Activated naive CD8-positive, alpha-beta T cell (primary cell): Measurements from ENCODE around the gene IFNL4.
"Not testable (repeated sequence)": the region's sequence is repeated elsewhere in the genome, so short reads cannot be mapped to it uniquely, and the experiment has no call there.

Experiments
- H3K27ac Mint-ChIP-seq: one replicate; pipeline ENCODE4 v1.8.0; 2021; ENCODE audit warnings: mixed read lengths
- H3K27me3 Mint-ChIP-seq: one replicate; pipeline ENCODE4 v1.8.0; 2021; ENCODE audit warnings: mixed read lengths
- H3K36me3 Mint-ChIP-seq: one replicate; pipeline ENCODE4 v1.8.0; 2021; ENCODE audit warnings: mixed read lengths
- H3K4me1 Mint-ChIP-seq: one replicate; pipeline ENCODE4 v1.8.0; 2021; ENCODE audit warnings: low read depth, mixed read lengths
- H3K4me3 Mint-ChIP-seq: one replicate; pipeline ENCODE4 v1.8.0; 2021; ENCODE audit warnings: mild to moderate bottlenecking, mixed read lengths
- H3K9me3 Mint-ChIP-seq: one replicate; pipeline ENCODE4 v1.8.0; 2021; ENCODE audit warnings: low read depth, mixed read lengths

The IFNL4 gene

DNA sequence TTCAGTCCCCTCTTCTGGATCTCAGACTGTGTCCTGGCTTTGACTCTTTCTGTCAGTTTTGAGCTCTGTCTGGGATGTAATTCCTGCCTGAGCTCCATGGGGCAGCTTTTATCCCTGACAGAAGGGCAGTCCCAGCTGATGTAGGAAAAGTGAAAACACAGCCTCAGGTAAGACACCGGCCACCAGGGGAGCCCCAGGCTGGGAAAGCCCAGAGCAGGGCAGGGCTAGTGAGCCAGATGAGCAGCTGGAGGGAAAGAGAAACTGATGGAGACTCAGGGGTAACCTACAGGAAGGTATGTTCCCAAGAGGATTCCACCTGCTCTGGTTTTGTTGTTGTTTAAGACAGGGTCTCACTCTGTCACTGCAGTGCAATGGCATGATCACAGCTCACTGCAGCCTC, 3.5 kb downstream of the IFNL4 start:
- H3K9me3 Mint-ChIP-seq, H3K36me3 Mint-ChIP-seq, H3K27ac Mint-ChIP-seq, H3K4me3 Mint-ChIP-seq, H3K27me3 Mint-ChIP-seq, H3K4me1 Mint-ChIP-seq: not testable (repeated sequence)

DNA sequence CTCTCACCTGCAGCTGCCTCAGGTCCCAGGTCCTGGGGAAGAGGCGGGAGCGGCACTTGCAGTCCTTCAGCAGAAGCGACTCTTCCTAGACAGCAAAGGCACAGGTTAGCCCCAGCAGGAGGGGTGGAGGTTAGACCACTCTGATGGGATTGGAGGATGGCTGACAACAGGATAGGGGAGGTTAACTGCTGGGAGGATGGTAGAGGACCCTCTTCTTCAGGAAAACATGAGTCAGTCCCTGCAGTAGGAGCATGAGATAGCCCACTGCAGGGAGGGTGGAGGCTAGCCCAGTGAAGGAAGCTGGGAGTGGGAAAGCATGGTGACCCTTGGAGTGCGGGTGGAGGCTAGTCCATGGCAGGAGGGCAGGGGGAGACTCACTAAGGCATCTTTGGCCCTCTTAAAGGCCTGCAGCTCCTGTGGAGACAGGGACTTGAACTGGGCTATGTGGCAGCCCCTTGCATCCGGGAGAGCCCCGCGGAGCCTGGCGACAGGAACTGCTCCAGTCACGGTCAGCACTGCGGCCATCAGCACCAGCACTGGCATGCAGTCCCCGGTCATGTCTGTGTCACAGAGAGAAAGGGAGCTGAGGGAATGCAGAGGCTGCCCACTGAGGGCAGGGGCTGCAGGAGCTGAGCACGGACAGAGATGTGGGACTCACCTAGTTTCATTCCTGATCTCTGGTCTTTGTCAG, 4.1 kb downstream of the IFNL4 start, which contains the start of gene IFNL3:
TSS of gene IFNL3 (minus strand) at position 597 of the 691 bp plus-strand sequence. CDS start at position 558, 39 bp downstream.
- not testable (repeated sequence) for H3K27ac Mint-ChIP-seq, H3K9me3 Mint-ChIP-seq, H3K4me1 Mint-ChIP-seq, H3K27me3 Mint-ChIP-seq, H3K36me3 Mint-ChIP-seq, H3K4me3 Mint-ChIP-seq

DNA sequence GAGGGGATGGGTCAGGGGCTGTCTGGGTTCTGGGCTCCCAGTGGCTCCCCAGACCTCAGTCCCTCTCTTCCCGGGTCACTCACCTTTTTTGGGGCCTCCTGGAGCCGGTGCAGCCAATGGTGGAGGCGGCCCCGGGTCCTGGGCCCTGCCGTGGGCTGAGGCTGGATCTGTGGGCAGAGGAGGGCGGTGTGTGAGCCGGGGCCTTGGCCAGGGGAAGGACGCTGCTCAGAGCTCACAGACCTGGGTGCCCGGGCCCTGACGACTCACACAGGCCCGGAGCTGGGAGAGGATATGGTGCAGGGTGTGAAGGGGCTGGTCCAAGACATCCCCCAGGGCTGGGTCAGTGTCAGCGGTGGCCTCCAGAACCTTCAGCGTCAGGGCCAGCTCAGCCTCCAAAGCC, 4.9 kb downstream of the IFNL4 start:
- not testable (repeated sequence) for H3K4me1 Mint-ChIP-seq, H3K27ac Mint-ChIP-seq, H3K27me3 Mint-ChIP-seq, H3K4me3 Mint-ChIP-seq, H3K9me3 Mint-ChIP-seq, H3K36me3 Mint-ChIP-seq

DNA sequence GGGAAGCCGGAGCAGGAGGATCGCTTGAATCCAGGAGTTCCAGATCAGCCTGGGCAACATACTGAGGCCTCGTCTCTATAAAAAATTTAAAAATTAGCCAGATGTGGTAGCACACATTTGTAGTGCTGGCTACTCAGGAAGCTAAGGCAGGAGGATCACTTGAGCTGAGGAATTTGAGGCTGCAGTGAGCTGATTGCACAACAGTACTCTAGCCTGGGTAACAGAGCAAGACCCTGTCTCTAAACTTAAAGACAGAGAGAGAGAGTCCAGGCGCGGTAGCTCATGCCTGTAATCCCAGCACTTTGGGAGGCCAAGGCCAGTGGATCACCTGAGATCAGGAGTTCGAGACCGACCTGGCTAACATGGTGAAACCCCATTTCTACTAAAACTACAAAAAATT, 8.2 kb downstream of the IFNL4 start:
- Mint-ChIP-seq H3K9me3 (no peaks in the 10 kb centered on the region), H3K36me3 (no peaks in the 10 kb centered on the region), H3K27ac (no peak overlapping the region), H3K27me3 (no peaks in the 10 kb centered on the region), H3K4me1 (peaks cover 31% of the 10 kb centered on the region), H3K4me3 (no peak overlapping the region)

DNA sequence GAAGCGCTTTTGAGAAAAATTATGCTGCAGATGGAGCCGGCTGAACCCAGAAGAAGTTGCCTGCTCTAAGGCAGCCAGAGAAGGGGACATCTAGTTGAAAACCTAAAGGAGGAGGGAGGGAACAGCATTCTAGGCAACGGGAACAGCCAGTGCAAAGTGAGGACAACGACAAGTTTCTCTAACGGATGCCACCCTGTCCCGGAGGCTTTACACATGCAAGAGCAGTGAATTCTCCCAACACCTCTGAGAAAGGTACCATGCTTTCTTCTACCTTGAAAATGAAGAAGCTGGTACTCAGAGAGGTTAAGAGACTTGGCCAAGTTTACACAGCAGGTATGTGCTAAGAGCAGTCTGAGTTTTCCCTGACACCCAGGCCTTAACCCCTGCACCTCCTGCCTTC, 9.7 kb downstream of the IFNL4 start:
- no peak overlapping the region for H3K27ac Mint-ChIP-seq
- no peaks in the 10 kb centered on the region for H3K36me3 Mint-ChIP-seq
- H3K4me3 Mint-ChIP-seq: no peak overlapping the region
- peaks cover 33% of the 10 kb centered on the region for H3K4me1 Mint-ChIP-seq
- H3K9me3 Mint-ChIP-seq: no peaks in the 10 kb centered on the region
- no peaks in the 10 kb centered on the region for H3K27me3 Mint-ChIP-seq

DNA sequence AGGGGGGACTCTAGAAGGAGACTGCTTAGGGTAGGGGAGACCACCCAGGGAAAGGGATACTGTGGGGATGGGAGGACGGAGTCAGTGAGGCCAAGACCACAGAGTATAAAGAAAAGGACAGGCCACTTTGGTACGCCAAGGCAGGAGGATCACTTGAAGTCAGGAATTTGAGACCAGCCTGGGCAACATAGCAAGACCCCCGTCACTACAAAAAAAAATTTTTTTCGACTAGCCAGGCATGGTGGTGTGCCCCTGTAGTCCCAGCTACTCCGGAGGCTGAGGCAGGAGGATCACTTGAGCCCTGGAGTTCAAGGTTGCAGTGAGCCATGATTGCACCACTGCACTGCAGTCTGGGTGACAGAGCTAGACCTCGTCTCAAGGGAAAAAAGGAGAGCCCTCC, 10.4 kb downstream of the IFNL4 start:
- H3K9me3 Mint-ChIP-seq: no peaks in the 10 kb centered on the region
- no peaks in the 10 kb centered on the region for H3K36me3 Mint-ChIP-seq
- no peaks in the 10 kb centered on the region for H3K27me3 Mint-ChIP-seq
- H3K4me1 Mint-ChIP-seq: peaks cover 33% of the 10 kb centered on the region
- H3K4me3 Mint-ChIP-seq: peak overlapping the region; percentile 74
- peak overlapping the region; percentile 92 for H3K27ac Mint-ChIP-seq

DNA sequence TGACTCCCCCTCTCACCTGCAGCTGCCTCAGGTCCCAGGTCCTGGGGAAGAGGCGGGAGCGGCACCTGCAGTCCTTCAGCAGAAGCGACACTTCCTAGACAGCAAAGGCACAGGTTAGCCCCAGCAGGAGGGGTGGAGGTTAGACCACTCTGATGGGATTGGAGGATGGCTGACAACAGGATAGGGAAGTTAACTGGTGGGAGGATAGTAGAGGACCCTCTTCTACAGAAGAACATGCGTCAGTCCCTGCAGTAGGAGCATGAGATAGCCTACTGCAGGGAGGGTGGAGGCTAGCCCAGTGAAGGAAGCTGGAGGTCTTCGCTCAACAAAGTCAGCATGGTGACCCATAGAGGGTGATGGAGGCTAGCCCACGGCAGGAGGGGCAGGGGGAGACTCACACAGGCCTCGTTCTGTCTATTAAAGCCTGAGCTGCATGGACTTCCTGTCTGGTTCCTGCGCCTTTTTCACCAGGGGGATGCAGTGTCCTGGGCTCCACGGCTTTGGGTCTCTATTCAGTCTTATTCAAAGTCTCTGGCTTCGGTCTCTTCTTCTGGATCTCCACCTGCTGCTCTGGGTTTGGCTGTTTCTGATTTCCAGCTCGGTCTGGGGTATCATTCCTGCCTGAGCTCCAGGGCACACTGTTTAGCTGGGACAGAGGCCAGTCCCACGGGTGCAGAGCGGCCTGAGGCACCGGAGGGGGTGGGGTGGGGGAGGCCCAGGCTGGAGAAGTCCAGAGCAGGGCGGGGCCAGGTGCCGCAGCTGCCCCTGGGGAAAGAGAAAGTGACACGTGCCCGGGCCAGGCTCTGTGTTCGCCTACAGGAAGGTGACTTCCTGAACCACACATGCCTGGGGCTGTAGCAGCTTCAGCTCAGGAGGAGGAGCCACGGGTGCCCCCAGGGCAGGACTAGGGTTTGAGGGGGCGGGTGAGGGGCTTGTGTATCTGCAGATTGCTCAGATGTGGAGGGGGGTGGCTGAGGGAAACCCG, 11.2 kb downstream of the IFNL4 start:
- peak overlapping the region; percentile 92 for H3K27ac Mint-ChIP-seq

DNA sequence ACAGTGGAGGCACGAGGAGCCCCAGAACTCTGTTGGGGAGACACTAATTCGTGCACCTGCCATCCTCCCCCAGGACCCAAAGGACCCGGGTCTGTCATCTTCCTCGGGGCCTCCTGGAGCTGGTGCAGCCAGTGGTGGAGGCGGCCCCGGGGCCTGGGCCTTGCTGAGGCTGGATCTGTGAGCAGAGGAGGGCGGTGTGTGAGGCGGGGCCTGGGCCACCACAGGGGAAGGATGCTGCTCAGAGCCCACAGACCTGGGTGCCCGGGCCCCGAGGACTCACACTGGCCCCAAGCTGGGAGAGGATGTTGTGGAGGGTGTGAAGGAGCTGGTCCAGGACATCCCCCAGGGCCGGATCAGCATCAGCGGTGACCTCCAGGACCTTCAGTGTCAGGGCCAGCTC, 12.1 kb downstream of the IFNL4 start:
- Mint-ChIP-seq H3K27ac (peak overlapping the region; percentile 92), H3K4me1 (peaks cover 33% of the 10 kb centered on the region), H3K36me3 (no peaks in the 10 kb centered on the region), H3K27me3 (no peaks in the 10 kb centered on the region), H3K4me3 (peak overlapping the region; percentile 74), H3K9me3 (no peaks in the 10 kb centered on the region)

More for the DNA sequence above, 11.2 kb downstream of the IFNL4 start:
- Mint-ChIP-seq H3K27me3 (no peaks in the 10 kb centered on the region), H3K36me3 (no peaks in the 10 kb centered on the region), H3K9me3 (no peaks in the 10 kb centered on the region), H3K4me1 (peaks cover 33% of the 10 kb centered on the region), H3K4me3 (peak overlapping the region; percentile 74)

DNA sequence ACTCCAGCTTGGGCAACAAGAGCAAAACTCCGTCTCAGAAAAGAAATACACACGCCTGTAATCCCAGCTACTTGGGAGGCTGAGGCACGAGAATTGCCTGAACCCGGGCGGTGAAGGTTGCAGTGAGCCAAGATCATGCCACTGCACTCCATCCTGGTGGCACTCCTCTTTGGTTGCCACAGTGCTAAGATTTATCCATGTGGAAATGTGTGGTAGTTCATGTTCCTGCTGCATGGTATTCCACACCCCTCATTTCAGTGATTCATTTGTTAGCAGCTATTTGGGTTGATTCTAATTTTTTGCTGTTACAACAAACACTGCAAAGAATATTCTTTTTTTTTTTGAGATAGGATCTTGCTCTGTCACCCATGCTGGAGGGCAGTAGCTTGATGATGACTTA, 15.9 kb downstream of the IFNL4 start:
- Mint-ChIP-seq H3K9me3 (no peaks in the 10 kb centered on the region), H3K4me3 (no peak overlapping the region), H3K27ac (no peak overlapping the region), H3K36me3 (no peaks in the 10 kb centered on the region), H3K27me3 (no peaks in the 10 kb centered on the region), H3K4me1 (peaks cover 21% of the 10 kb centered on the region)

DNA sequence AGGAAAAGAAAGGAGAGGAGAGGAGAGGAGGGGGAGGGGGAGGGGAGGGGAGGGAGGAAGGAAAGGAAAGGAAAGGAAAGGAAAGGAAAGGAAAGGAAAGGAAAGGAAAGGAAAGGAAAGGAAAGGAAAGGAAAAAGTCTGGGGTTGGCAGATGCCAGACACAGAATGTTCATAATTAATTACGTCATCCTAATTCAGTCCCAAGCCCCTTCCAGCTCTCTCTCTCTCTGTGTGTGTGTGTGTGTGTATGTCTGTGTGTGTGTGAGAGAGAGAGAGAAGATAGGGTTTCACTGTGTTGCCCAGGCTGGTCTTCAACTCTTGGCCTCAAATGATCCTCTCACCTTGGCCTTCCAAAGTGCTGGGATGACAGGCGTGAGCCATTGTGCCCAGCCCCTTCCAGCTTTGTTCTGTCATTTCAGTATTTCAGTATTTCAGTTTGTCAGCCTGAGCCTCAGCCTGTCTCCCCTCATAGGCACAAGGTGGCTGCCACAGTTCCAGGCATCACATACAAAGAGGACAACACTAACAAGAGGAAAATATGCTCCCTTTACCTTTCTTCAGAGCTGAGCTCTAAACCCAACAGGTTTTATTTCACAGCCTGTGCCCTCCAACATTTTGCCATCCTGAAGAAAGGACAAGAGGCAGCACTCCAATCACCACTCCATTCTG, 18.4 kb downstream of the IFNL4 start:
- Mint-ChIP-seq H3K36me3 (no peaks in the 10 kb centered on the region), H3K9me3 (no peaks in the 10 kb centered on the region), H3K27ac (no peak overlapping the region), H3K4me3 (no peak overlapping the region), H3K4me1 (peaks cover under 1% of the 10 kb centered on the region), H3K27me3 (peaks cover 2% of the 10 kb centered on the region)

DNA sequence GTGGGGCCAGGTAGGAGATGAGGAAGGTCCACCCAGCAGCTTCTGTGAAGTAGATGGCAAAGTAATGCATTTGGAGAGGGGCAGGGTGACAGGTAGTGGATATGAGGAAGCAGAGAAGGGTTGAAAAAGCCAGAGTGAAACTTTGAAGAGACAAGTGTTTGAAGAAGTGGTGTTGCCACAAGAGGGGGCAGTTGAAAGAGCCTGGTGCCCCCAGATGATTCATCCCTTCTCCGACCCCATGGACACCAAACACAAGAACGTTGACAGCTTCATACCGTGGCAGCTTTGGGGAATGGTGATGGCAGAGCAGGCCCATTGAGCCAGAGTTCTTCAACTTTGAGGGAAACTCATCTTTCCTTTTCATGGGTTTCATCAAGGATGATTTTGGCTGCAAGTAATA, 23.7 kb downstream of the IFNL4 start:
- H3K27me3 Mint-ChIP-seq: peaks cover 17% of the 10 kb centered on the region
- H3K4me1 Mint-ChIP-seq: no peaks in the 10 kb centered on the region
- H3K9me3 Mint-ChIP-seq: no peaks in the 10 kb centered on the region
- no peaks in the 10 kb centered on the region for H3K36me3 Mint-ChIP-seq
- H3K4me3 Mint-ChIP-seq: no peak overlapping the region
- H3K27ac Mint-ChIP-seq: no peak overlapping the region

DNA sequence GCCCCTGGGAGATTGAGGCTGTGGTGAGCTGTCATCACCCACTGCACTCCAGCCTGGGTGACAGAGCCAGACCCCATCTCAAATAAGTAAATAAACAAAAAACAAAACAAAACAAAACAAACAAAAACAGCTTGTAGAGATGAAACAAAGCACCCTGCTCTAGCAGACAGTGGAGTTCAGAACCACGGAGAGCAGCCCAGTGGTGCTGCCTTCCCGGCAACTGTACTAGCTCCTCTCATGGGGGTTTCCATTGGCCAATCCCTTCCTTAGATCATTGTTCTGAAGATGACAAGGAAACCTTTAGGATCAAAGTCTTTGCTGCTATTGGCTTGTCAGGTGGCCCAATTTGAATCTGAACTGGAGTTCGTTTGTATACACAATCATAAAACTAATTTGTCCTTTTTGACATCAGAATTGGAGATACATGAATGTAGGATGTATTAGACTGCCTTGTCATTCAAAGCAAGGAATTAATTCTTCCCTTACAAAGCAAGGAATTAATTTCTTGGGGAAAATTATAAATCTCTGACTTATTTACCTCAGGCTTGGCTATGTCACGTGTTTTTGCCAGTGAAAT, 24.9 kb downstream of the IFNL4 start:
- H3K9me3 Mint-ChIP-seq: no peaks in the 10 kb centered on the region
- H3K27ac Mint-ChIP-seq: no peak overlapping the region
- H3K4me3 Mint-ChIP-seq: no peak overlapping the region
- no peaks in the 10 kb centered on the region for H3K4me1 Mint-ChIP-seq
- peaks cover 19% of the 10 kb centered on the region for H3K27me3 Mint-ChIP-seq
- H3K36me3 Mint-ChIP-seq: no peaks in the 10 kb centered on the region

DNA sequence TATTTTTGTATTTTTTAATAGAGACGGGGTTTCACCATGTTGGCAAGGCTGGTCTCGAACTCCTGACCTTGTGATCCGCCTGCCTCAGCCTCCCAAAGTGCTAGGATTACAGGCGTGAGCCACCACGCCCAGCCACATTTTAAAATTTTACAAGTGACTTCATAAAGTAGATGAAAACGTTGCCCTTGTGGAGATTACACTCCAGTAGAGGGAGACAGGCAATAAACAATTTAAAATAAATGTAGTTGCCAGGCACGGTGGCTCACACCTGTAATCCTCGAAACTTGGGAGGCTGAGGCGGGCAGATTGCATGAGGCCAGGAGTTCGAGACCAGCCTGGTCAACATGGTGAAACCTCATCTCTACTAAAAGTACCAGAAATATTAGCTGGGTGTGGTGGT, 29.5 kb downstream of the IFNL4 start:
- H3K4me1 Mint-ChIP-seq, H3K9me3 Mint-ChIP-seq, H3K27ac Mint-ChIP-seq, H3K4me3 Mint-ChIP-seq, H3K36me3 Mint-ChIP-seq: not testable (repeated sequence)
- peaks cover 18% of the 10 kb centered on the region for H3K27me3 Mint-ChIP-seq

DNA sequence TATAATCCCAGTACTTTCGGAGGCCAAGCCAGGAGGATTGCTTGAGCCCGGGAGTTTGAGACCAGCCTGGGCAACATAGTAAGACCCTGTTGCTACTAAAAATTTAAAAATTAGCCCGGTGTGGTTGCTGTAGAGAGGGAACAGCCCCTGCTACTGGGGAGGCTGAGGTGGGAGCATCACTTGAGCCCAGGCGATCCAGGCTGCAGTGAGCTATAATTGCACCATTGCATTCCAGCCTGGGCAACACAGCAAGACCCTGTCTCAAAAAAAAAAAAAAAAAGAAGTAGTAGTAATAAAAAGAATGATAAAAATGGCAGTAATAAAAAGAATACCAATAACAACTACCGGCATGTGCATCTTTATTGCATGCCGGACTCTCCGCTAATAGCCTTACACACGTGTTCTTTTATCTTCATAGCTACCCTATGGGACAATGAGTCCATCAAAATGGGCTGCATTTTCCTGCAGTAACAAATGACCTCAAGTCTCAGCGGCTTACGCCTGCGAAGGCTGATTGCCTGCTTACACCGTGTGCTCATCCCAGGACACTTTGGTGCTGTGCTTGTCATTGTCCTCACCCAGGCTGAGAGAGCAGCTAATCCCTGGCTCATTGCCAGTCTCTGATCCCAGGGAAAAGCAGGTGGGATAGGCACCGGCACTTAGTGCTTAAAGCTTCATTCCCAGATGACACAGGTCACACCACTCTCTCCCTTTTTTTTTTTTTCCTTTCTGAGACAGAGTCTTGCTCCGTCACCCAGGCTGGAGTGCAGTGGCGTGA, 30.2 kb downstream of the IFNL4 start:
- no peaks in the 10 kb centered on the region for H3K4me1 Mint-ChIP-seq
- H3K27ac Mint-ChIP-seq: no peak overlapping the region
- H3K4me3 Mint-ChIP-seq: no peak overlapping the region
- peaks cover 4% of the 10 kb centered on the region for H3K36me3 Mint-ChIP-seq
- peaks cover 16% of the 10 kb centered on the region for H3K27me3 Mint-ChIP-seq
- H3K9me3 Mint-ChIP-seq: no peaks in the 10 kb centered on the region
